Stimulated activated naive CD4-positive, alpha-beta T cell (primary cell): ENCODE measurements around the gene KANSL1L.
"Not testable (repeated sequence)": the region's sequence is repeated elsewhere in the genome, so short reads cannot be mapped to it uniquely, and the experiment has no call there.

Experiments used
- DNase-seq, 6 experiments: peaks; one replicate each; lab custom pipeline; 2025; lab: John Stamatoyannopoulos, UW

The KANSL1L gene, protein sequence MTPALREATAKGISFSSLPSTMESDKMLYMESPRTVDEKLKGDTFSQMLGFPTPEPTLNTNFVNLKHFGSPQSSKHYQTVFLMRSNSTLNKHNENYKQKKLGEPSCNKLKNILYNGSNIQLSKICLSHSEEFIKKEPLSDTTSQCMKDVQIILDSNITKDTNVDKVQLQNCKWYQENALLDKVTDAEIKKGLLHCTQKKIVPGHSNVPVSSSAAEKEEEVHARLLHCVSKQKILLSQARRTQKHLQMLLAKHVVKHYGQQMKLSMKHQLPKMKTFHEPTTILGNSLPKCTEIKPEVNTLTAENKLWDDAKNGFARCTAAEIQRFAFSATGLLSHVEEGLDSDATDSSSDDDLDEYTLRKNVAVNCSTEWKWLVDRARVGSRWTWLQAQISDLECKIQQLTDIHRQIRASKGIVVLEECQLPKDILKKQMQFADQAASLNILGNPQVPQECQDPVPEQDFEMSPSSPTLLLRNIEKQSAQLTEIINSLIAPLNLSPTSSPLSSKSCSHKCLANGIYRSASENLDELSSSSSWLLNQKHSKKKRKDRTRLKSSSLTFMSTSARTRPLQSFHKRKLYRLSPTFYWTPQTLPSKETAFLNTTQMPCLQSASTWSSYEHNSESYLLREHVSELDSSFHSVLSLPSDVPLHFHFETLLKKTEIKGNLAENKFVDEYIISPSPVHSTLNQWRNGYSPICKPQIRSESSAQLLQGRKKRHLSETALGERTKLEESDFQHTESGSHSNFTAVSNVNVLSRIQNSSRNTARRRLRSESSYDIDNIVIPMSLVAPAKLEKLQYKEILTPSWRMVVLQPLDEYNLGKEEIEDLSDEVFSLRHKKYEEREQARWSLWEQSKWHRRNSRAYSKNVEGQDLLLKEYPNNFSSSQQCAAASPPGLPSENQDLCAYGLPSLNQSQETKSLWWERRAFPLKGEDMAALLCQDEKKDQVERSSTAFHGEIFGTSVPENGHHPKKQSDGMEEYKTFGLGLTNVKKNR

GRCh38 chr2:210171309-210172218, at the start of gene KANSL1L:
Gene KANSL1L (minus strand): TSS chr2:210171409. CDS start chr2:210154582, 16,827 bp downstream.
- peak; percentile 88 to 96 (median 94) for DNase-seq

- no peak for DNase-seq
Measured at GRCh38 chr2:210215120-210215519, 43.9 kb upstream of the KANSL1L start.

GRCh38 chr2:210210185-210210584, 39.0 kb upstream of the KANSL1L start:
- DNase-seq, result no peak

DNA sequence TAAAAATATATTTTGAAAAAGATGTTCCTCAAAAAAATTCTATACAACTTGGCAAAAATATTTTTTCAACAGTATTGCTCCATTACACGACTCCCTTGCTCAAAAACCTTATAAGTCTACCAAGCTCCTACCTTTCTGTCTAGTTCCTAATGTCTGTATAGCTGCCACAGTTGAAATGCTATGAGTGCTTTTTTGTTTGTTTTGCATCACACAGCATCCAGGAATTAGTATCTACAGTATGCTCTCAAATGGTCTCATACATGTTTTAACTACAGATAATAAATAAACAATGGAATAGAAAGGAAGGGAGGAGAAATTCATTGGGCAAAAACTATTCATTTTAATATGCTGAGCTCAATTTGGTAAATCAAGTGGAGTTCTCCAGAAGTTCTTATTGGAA, 36.7 kb upstream of the KANSL1L start:
- no peak for DNase-seq

- DNase-seq, result no peak
Measured at GRCh38 chr2:210203558-210203957, 32.3 kb upstream of the KANSL1L start.

GRCh38 chr2:210203147-210203546, 31.9 kb upstream of the KANSL1L start:
- DNase-seq, result no peak

DNA sequence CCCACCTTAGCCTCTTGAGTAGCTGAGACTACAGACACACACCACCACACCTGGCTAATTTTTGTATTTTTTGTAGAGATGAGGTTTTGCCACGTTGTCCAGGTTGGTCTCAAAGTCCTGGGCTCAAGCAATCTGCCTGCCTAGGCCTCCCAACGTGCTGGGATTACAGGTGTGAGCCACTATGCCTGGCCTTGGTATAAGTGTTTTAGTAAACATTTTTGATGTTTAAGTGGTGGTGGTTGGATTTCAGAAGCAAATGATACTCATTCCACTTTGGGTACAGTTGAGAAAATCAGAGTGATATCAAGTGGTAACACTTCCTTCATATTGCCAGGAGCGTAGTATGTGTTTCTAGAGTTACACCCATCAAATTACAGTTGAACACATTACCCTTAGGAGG, 28.6 kb upstream of the KANSL1L start:
- no peak for DNase-seq

DNA sequence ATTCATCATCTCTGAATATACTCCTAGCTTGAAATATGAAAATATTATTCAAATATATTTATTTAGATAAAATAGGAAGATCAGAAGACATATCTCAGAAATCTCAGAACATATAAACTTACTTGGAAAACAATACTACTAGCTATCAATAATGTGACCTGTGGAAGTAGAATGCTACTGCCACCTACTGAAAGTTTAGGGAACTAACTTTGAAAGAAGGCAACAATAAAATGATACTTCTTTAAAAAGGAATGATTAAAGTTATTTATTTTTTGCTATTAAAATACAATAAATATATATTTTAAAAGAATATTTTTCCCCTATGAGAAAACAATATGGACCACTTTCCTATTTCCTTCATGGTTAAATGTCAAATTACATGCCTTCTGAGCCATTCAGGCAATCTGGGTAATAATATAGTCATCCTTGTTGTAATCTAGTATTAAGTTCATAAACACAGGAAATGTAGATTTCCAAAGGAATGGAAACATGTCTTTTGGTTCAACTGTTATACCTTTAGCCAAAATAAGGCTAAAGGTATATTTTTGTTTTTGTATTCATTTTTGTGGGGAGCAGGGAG, 28.1 kb upstream of the KANSL1L start:
- peak in 2 of 6 experiments; percentile 22 to 32 for DNase-seq

DNA sequence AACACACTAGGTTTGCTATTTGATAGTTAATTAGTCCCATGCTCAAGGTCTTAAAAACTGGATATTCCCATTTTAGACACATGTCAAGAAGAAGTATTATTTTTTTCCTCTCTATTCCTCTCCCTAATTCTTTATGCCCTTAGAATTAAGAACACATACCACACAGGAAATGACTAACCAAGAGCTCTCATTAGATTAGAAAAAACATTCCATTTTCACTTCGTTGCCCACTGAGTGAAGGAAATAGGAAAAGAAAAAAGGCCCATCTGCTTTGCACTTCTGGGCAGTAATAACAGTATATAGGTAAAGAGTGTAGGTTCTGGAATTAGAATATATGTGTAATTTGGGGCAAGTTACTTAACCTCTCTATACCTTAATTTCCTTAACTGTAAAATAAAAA, 27.1 kb upstream of the KANSL1L start:
- no peak for DNase-seq

DNA sequence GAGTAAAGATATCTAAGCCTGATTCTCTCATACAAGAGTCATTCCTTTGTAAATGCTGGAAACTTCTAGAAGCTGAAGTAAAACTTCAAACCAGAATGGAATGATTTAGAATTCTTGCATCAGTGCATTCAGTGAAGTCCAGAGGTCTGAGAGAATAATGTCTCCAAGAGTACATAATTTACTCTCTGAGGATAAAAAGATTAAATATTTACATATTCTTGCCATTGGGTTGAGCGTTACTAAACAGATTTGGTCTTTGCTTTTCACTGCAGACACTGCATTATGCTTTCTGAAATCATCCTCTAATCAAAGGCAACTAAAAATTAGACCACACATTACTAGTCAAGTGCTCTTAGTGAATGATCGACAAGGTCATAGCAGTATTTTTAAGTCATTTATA, 26.5 kb upstream of the KANSL1L start:
- DNase-seq, result no peak

DNA sequence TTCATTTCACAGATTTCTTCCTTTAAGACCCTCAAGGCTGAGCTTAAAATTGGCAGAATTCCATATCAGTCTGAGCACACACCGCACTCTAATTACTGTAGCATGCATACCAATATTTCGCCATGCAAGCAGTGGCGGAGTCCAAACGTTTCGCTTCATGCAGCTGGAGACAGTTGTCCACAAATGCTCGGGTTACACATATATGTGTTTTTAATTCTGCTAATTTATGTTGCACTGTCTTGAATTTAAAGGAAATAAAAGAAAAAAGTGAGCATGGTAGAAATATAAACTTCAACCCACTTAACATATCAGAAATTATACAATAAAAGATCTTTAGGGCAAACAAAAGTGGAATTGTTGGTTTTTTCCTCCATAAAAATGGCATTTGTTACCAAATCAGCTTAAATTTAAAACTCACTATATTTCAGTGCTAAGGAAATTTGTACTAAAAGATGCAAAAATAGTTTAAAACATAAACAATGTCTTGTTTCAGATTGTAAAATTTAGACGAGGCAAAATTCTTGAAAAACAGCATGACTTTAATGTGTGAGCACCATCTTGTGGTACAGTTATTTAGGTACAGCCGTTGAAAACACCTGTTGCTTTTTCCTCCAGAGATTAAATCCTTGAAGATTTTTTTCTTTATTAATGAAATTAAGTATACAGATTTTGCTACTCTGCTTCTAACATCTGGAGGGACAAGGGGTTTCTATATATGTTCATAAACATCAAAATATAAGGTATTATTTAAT, 24.1 kb upstream of the KANSL1L start:
- DNase-seq, result peak in 3 of 6 experiments; percentile 12 to 56 (median 40)

- DNase-seq, result no peak
Measured at GRCh38 chr2:210190345-210190744, 19.1 kb upstream of the KANSL1L start.

DNA sequence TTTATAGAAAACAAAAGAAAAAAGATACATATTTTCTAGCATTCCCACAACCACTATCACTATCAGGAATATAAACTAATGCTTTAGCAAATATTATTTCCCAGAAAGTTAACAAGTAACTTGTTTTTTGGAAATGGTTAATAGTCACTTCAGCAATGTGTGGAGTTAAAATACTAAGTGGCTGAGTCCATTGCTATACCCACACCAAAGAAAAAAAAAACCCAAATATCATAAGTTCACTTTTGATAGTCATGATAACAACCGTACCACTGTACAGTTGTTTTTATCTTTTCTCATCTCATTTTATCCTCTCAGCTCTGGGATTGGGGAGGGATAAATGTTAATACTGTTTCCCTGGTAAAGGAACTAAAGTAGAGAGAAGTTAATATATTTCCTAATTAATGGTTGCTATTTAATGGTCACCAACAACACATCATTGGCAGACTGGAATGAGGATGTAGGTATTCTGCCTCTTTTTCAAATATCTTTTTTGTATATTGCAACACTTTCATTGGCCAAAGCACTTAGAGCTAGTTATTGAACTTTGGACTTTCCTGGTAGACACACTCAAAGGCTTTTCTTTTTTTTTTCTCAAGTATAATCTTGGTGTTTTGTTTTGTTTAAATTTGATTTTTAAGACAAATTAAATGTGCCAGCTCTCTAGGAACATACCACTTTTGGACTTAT, 18.4 kb upstream of the KANSL1L start:
- DNase-seq, result no peak

GRCh38 chr2:210188755-210189154, 17.5 kb upstream of the KANSL1L start:
- no peak for DNase-seq

DNA sequence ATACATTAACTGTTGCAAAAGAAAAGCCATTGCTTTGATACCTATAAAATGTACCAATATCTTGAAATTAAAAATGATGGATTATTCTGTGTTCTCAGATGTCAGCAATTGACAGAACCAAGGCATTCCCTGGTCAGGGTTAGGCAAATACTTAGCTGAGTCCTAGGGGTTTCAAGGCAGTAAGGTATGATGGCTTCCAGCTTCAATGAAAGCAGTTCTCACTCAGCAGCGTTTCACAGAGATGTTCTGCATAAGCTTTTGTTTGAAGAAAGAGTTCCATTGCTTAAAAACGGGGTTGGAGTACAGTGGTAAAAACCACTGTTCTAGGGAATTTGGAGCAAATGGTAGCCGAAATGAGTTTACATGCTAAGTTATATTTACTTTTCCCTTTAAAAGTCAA, 17.0 kb upstream of the KANSL1L start:
- DNase-seq, result no peak

GRCh38 chr2:210183936-210184335, 12.7 kb upstream of the KANSL1L start:
- not testable (repeated sequence) for DNase-seq

DNA sequence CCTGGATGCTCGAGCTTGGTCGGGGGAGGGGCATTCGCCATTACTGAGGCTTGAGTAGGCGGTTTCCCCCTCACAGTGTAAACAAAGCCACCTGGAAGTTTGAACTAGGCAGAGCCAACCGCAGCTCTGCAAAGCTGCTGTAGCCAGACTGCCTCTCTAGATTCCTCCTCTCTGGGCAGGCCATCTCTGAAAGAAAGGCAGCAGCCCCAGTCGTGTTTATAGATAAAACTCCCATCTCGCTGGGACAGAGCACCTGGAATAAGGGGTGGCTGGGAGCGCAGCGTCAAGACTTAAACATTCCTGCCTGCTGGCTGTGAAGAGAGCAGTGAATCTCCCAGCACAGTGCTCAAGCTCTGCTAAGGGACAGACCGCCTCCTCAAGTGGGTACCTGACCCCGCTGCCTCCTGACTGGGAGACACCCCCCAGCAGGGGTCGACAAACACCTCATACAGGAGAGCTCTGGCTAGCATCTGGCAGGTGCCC, 10.4 kb upstream of the KANSL1L start:
- DNase-seq, result peak in 4 of 6 experiments; percentile 10 to 51 (median 20)

GRCh38 chr2:210181033-210181605, 9.9 kb upstream of the KANSL1L start:
- peak in 1 of 6 experiments; percentile 20 for DNase-seq

DNA sequence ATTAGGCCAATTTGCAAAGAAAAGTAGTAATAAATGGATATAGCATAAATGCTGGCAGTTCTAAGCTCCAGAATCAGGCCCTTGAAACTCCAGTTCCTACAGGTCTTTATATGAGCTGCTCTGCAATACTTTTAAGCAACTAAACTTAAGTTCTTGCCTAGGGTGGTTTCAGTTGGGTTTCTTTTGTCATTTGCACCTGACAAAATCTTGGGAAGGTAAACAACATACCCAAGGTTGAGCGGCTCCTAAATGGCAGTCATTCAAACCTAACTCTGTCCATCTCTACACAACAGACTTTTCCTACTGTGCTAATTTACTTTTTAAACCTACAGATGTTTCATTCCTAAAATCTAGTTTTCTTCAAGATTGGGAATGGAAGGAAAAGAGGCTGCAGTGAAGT, 9.3 kb upstream of the KANSL1L start:
- DNase-seq, result no peak
